Activated CD4-positive, alpha-beta T cell treated with anti-CD3 and anti-CD28 coated beads, Interleukin-2, amount 10 ng/mL, durations not matched to agents 7 days and 5 days (primary cell): ENCODE data around the gene MAPK6. TPM values are rescaled to one million over a fixed set of nuclear protein-coding genes. Genes with fewer than 3 reads are reported as not detected.
"Not testable (repeated sequence)": the region's sequence is repeated elsewhere in the genome, so short reads cannot be mapped to it uniquely, and the experiment has no call there.

Experiments
- CTCF ChIA-PET: fragments of 350-600 bp; sonication (Branson Sonifier 250); formaldehyde crosslinking; loops from one replicate; lab custom pipeline; 2021; ENCODE audit warnings: antibody characterized with exemption; lab: Charles Lee
- POLR2A ChIA-PET: fragments of 350-600 bp; sonication (Branson Sonifier 250); formaldehyde crosslinking; loops from one replicate; lab custom pipeline; 2021; ENCODE audit warnings: antibody characterized with exemption; lab: Charles Lee
- DNase-seq: peaks from one replicate; pipeline ENCODE4 v3.0.0-alpha.2; 2020
- H3K27ac Mint-ChIP-seq: one replicate; pipeline ENCODE4 v1.8.0; 2021; ENCODE audit warnings: mild to moderate bottlenecking, moderate library complexity, mixed read lengths
- H3K27me3 Mint-ChIP-seq: one replicate; pipeline ENCODE4 v1.8.0; 2021; ENCODE audit warnings: mixed read lengths
- H3K36me3 Mint-ChIP-seq: one replicate; pipeline ENCODE4 v1.8.0; 2021; ENCODE audit warnings: low read depth, mixed read lengths
- H3K4me1 Mint-ChIP-seq: one replicate; pipeline ENCODE4 v1.8.0; 2021; ENCODE audit warnings: mixed read lengths
- H3K4me3 Mint-ChIP-seq: one replicate; pipeline ENCODE4 v1.8.0; 2021; ENCODE audit warnings: mild to moderate bottlenecking, moderate library complexity, mixed read lengths
- H3K9me3 Mint-ChIP-seq: one replicate; pipeline ENCODE4 v1.8.0; 2021; ENCODE audit warnings: mixed read lengths
- total RNA-seq, 2 experiments: library from RNA; stranded (reverse); gene quantifications; one replicate each; pipeline ENCODE4 v1.2.3, GENCODE V29; 2021

MAPK6 gene
- total RNA-seq, 2 experiments from 2014 or later: 23.4 to 25.4 TPM

- Mint-ChIP-seq H3K27ac (no peak overlapping the region), H3K27me3 (peaks cover 4% of the 10 kb centered on the region), H3K36me3 (no peaks in the 10 kb centered on the region), H3K4me1 (no peaks in the 10 kb centered on the region), H3K9me3 (peaks cover 2% of the 10 kb centered on the region), H3K4me3 (no peak overlapping the region)
- POLR2A ChIA-PET: no interaction called here
- CTCF ChIA-PET: no interaction called here
- no peak for DNase-seq
Measured at GRCh38 chr15:52095597-52096262, 76.7 kb downstream of the MAPK6 start.

GRCh38 chr15:52096536-52096935 lies 77.5 kb downstream of the MAPK6 start:
- H3K4me3 Mint-ChIP-seq, DNase-seq, H3K27me3 Mint-ChIP-seq, H3K27ac Mint-ChIP-seq, H3K9me3 Mint-ChIP-seq, POLR2A ChIA-PET, H3K4me1 Mint-ChIP-seq, H3K36me3 Mint-ChIP-seq, CTCF ChIA-PET: not testable (repeated sequence)

- Mint-ChIP-seq H3K27me3 (peaks cover 4% of the 10 kb centered on the region), H3K27ac (no peak overlapping the region), H3K36me3 (no peaks in the 10 kb centered on the region), H3K4me1 (no peaks in the 10 kb centered on the region), H3K4me3 (no peak overlapping the region), H3K9me3 (peaks cover 2% of the 10 kb centered on the region)
- DNase-seq: no peak
- ChIA-PET POLR2A (no interaction called here), CTCF (no interaction called here)
Measured at GRCh38 chr15:52097180-52097579, 78.2 kb downstream of the MAPK6 start.

- Mint-ChIP-seq H3K27me3 (peaks cover 4% of the 10 kb centered on the region), H3K27ac (no peak overlapping the region), H3K9me3 (peaks cover 2% of the 10 kb centered on the region), H3K4me1 (no peaks in the 10 kb centered on the region), H3K36me3 (no peaks in the 10 kb centered on the region), H3K4me3 (no peak overlapping the region)
- ChIA-PET POLR2A (no interaction called here), CTCF (interaction anchor here (1.0 kb wide), 1 partner anchor 20 kb away, joined by 3 read pairs; no protein-coding TSS in a partner anchor)
- no peak for DNase-seq
Measured at GRCh38 chr15:52098323-52098722, 79.3 kb downstream of the MAPK6 start.

- ChIA-PET CTCF (interaction anchor here (1.1 kb wide), 1 partner anchor 109 kb away, joined by 4 read pairs; no protein-coding TSS in a partner anchor), POLR2A (no interaction called here)
- Mint-ChIP-seq H3K27ac (no peak overlapping the region), H3K36me3 (no peaks in the 10 kb centered on the region), H3K27me3 (peaks cover 2% of the 10 kb centered on the region), H3K9me3 (peaks cover 2% of the 10 kb centered on the region), H3K4me1 (peaks cover 5% of the 10 kb centered on the region), H3K4me3 (no peak overlapping the region)
- DNase-seq: no peak
Measured at GRCh38 chr15:52099651-52100272, 80.7 kb downstream of the MAPK6 start.

- H3K9me3 Mint-ChIP-seq: no peaks in the 10 kb centered on the region
- no peak overlapping the region for H3K4me3 Mint-ChIP-seq
- H3K27me3 Mint-ChIP-seq: no peaks in the 10 kb centered on the region
- ChIA-PET POLR2A (no interaction called here), CTCF (interaction anchor here (1.1 kb wide), 1 partner anchor 9 kb away, joined by 3 read pairs; no protein-coding TSS in a partner anchor)
- H3K36me3 Mint-ChIP-seq: no peaks in the 10 kb centered on the region
- H3K4me1 Mint-ChIP-seq: peaks cover 5% of the 10 kb centered on the region
- DNase-seq: no peak
- H3K27ac Mint-ChIP-seq: no peak overlapping the region
Measured at GRCh38 chr15:52100807-52101442, 81.9 kb downstream of the MAPK6 start.

GRCh38 chr15:52101542-52102323 lies 82.7 kb downstream of the MAPK6 start:
- no peak for DNase-seq
- Mint-ChIP-seq H3K27me3 (no peaks in the 10 kb centered on the region), H3K9me3 (no peaks in the 10 kb centered on the region), H3K4me3 (no peak overlapping the region), H3K36me3 (no peaks in the 10 kb centered on the region), H3K27ac (no peak overlapping the region), H3K4me1 (peaks cover 5% of the 10 kb centered on the region)
- ChIA-PET CTCF (interaction anchor here (1.1 kb wide), 1 partner anchor 9 kb away, joined by 3 read pairs; no protein-coding TSS in a partner anchor), POLR2A (no interaction called here)

GRCh38 chr15:52102463-52102862 lies 83.4 kb downstream of the MAPK6 start:
- ChIA-PET CTCF (interaction anchor here (2.2 kb wide), 1 partner anchor 24 kb away, joined by 4 read pairs; no protein-coding TSS in a partner anchor), POLR2A (no interaction called here)
- DNase-seq: no peak
- Mint-ChIP-seq H3K27me3 (no peaks in the 10 kb centered on the region), H3K4me3 (no peak overlapping the region), H3K4me1 (peaks cover 5% of the 10 kb centered on the region), H3K27ac (no peak overlapping the region), H3K9me3 (no peaks in the 10 kb centered on the region), H3K36me3 (no peaks in the 10 kb centered on the region)

GRCh38 chr15:52103217-52104207 lies 84.5 kb downstream of the MAPK6 start:
- H3K4me3 Mint-ChIP-seq: no peak overlapping the region
- CTCF ChIA-PET: interaction anchor here (0.6 to 2.2 kb wide), 7 partner anchors 9 to 199 kb away, joined by 3 to 6 read pairs (median 3); partner anchors contain the start of gene BCL2L10
- no peaks in the 10 kb centered on the region for H3K36me3 Mint-ChIP-seq
- no peak for DNase-seq
- peaks cover under 1% of the 10 kb centered on the region for H3K27me3 Mint-ChIP-seq
- peaks cover 5% of the 10 kb centered on the region for H3K4me1 Mint-ChIP-seq
- POLR2A ChIA-PET: no interaction called here
- no peaks in the 10 kb centered on the region for H3K9me3 Mint-ChIP-seq
- no peak overlapping the region for H3K27ac Mint-ChIP-seq

- Mint-ChIP-seq H3K27ac (no peak overlapping the region), H3K4me1 (peaks cover 5% of the 10 kb centered on the region), H3K36me3 (no peaks in the 10 kb centered on the region), H3K9me3 (no peaks in the 10 kb centered on the region), H3K4me3 (no peak overlapping the region), H3K27me3 (peaks cover 9% of the 10 kb centered on the region)
- CTCF ChIA-PET: interaction anchor here (1.4 to 2.2 kb wide), 2 partner anchors 8 to 26 kb away, joined by 4 to 6 read pairs; partner anchors contain the start of gene BCL2L10
- POLR2A ChIA-PET: no interaction called here
- DNase-seq: no peak
Measured at GRCh38 chr15:52104532-52105004, 85.5 kb downstream of the MAPK6 start.

GRCh38 chr15:52105846-52106245 lies 86.8 kb downstream of the MAPK6 start:
- DNase-seq: no peak
- H3K27me3 Mint-ChIP-seq: peaks cover 21% of the 10 kb centered on the region
- CTCF ChIA-PET: no interaction called here
- H3K36me3 Mint-ChIP-seq: no peaks in the 10 kb centered on the region
- H3K27ac Mint-ChIP-seq: no peak overlapping the region
- H3K4me3 Mint-ChIP-seq: no peak overlapping the region
- POLR2A ChIA-PET: no interaction called here
- H3K4me1 Mint-ChIP-seq: peaks cover 5% of the 10 kb centered on the region
- H3K9me3 Mint-ChIP-seq: no peaks in the 10 kb centered on the region
